Measurements from ENCODE around the gene SPG21.
A peak's percentile ranks its signal among the peaks of the same experiment; 100 is the strongest.
"Not testable (repeated sequence)": the region's sequence is repeated elsewhere in the genome, so short reads cannot be mapped to it uniquely, and the experiment has no call there.

Gene SPG21

DNA sequence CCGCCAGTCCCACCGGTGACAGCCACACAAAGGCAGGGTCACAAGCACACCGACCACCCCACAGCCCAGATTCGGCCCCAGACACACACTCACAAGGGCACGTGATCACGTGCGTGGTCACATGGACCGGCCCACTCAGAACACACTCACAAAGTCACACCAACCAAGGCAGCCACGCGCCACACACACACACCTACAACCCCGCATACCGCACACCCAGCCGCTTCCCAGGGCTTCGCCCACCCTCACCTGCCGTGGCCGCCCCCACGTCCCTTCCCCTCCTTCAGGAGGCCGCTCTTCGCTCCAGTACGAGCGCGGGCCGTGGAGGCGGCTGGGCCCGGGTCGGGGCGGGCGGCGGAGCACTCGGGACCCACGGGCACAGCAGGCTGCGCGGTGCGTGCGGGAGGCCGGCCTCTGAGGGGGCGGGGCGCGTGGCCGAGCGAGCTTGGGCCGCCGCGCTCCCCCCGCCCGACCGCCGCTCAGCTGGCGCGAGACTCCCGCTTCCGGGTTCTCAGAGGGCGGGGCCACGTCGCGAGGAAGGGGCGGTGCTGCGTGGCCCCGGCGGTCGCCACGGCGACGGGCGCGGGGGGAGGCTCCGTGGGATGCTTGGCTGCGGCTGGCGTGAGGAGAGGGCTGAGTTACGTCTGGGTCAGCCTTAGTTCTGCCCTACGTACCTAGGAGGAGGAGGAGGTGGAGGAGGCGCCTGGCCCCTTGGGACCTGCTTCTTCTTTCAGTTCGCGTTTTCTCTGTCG is at the start of gene SPG21:
TSS of gene SPG21 (minus strand) at position 499 of the 752 bp plus-strand sequence. CDS start 6,345 bp downstream, outside the sequence.
- DNase-seq, result peak; percentile 51

GRCh38 chr15:65038836-65039235 is 49.1 kb upstream of the SPG21 start:
- no peak for DNase-seq

GRCh38 chr15:65038428-65038827 is 48.7 kb upstream of the SPG21 start:
- no peak for DNase-seq

- DNase-seq, result no peak
Measured at GRCh38 chr15:65037309-65037708, 47.6 kb upstream of the SPG21 start.

DNA sequence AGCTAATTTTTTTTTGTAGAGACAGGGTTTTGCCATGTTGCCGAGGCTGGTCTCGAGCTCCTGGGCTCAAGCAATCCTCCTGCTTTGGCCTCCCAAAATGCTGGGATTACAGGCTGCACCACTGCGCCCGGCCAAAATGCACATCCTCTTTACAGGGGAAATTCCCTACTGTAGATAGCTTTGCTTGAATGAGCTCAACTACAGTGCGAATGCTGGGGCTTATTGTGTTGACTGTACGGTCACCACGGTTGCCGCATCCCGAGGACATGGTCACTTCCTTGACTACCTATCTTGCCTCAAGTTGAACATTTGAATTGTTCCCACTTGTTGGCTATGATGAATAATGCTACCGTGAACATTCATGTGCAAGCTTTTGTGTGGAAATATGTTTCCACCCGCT is 45.0 kb upstream of the SPG21 start:
- DNase-seq, result no peak

- no peak for DNase-seq
Measured at GRCh38 chr15:65033659-65034269, 44.0 kb upstream of the SPG21 start.

DNA sequence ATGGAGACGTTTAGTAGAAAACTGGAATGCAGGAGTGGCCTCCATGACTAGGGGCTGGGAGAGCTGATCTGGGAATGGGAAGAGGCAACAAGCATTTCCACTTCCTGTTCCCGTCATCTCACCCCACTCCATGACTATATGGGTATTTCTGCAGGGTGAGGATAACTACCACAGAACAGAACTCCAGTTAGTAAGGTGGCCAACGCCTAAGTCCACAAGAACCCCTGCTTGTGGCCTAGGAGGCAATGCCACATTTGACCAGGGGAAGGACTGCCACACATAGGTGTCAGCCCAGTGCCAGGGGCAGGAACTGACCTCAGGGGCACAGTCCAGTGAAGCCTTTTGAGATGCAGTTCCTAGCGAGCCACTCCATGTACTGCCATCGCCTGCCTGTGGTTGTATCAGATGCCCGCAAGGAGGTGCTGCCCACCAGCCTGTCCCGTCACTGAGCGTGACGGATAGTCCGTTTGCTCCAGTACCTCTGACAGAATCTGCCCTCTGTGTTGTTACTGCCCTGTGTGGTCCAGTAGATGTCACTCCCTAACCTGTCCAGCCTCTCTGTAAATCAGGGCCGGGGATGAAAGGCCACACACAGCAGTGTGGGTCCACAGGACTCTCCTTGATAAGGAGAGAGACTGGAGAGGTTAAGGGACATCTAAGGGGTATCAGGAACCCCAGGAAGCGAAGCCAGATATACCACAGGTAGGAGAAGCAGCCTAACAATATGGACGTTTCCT is 43.3 kb upstream of the SPG21 start:
- DNase-seq, result no peak

GRCh38 chr15:65029736-65030208 is 40.1 kb upstream of the SPG21 start:
- DNase-seq, result no peak

DNA sequence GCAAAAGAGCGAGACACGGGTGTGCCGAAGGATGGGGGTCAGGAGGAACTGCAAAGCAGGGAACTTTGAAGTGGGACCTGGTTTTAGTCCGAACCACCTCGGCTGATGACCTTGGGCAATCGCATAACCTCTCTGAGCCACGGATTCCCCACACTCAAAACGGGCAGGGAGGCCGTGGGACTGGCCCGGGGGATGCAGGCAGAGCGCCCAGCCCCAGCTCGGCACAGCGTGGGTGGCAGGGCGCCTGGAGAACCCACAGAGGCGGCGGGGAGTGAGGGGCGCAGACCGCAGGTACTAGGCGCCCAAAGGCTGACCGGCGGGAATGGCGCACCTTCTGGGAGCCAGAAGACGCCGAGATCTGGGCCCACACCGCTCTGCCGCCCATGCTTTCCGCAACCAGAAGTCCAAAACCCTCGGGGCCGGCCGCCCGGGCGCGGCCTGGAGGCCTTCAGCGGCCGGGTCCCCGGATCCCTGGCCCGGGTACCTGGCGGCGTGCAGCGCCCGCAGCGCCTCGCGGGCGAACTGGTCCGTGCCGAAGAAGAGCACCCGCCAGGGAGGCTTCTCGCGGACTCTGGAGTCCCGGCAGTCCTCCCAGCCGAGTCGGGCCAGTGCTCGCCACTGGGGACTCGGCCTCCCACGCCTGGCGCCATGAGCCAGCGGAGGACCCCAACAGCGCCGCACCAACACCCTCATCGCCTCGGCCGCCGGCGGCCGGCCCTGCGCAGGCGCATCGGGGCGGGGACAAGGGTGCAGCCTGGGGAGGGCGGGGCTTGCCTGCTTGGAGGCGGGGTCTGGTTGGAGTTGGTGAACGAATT is 39.4 kb upstream of the SPG21 start, which contains the start of gene MTFMT:
TSS of gene MTFMT (minus strand) at position 719 of the 815 bp plus-strand sequence. CDS start at position 693, 26 bp downstream.
- no peak for DNase-seq

GRCh38 chr15:65028338-65028737 is 38.6 kb upstream of the SPG21 start:
- DNase-seq, result no peak

GRCh38 chr15:65027593-65027992 is 37.9 kb upstream of the SPG21 start:
- DNase-seq, result no peak

- no peak for DNase-seq
Measured at GRCh38 chr15:65026756-65027155, 37.0 kb upstream of the SPG21 start.

GRCh38 chr15:65021488-65021887 is 31.8 kb upstream of the SPG21 start:
- DNase-seq, result no peak

- DNase-seq, result no peak
Measured at GRCh38 chr15:65020419-65020818, 30.7 kb upstream of the SPG21 start.

GRCh38 chr15:65011198-65011597 is 21.5 kb upstream of the SPG21 start:
- not testable (repeated sequence) for DNase-seq

DNA sequence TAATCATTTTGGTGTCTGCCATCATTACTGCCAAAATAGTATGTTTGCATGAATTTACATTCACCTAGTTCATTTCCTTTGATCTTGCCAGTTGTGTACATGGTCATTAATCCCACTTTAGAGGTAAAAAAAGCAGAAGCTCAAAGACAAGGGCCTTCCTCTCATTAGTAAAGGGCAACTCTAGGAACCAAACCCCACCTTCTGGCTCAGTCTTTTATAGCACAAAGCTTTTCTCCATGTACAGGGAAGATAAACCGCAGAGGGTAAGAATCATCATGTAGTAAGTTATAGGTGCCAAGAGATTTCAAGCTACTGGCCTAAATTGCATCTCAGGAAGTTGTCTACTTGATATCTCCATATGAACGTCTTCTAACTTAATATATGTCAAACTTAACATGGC is 19.3 kb upstream of the SPG21 start:
- DNase-seq, result no peak

GRCh38 chr15:65006876-65007275 is 17.2 kb upstream of the SPG21 start:
- DNase-seq, result no peak

DNA sequence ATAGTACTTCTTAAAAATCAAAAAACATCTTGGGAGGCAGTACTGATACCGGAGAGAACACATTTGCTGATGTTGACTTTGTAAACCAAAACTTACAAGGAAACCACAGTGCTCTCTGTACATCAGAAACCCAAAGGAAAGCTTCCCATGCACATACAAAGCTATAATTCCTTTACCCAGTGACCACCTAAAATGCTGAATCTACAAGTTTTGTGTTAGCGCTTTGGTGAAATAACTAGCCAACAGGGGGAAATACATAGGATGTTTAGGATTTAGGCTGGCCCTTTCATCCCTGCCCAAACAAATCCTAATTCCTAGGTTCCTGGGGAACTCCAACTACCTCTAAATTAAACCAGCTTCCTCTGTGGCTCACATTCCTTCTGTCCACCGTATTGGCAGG is 15.3 kb upstream of the SPG21 start:
- no peak for DNase-seq

DNA sequence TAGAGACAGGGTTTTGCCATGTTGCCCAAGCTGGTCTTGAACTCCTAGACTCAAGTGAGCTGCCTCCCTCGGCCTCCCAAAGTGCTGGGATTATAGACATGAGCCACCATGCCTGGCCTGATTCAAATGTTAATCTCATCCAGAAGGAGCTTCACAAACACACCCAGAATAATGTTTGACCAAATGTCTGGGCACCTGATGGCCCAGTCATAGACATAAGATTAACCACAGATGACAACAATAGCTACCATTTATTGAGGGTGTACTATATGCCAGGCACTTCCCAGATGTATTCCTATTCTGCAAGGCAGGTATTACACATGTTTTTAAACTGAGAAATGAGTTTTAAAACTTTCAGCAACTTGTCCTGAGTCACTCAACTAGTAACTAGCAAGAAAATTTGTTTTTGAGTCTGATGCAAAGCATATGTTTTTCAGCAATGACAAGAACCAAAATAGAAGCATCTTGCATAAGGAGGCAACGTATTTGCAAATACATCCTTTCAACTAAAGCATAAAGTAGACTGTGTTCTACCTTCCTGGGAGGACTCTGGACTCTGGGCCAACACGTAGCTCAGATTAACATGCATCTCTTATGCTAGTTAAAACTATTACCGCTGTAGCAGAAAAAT is 8.1 kb upstream of the SPG21 start:
- no peak for DNase-seq

DNA sequence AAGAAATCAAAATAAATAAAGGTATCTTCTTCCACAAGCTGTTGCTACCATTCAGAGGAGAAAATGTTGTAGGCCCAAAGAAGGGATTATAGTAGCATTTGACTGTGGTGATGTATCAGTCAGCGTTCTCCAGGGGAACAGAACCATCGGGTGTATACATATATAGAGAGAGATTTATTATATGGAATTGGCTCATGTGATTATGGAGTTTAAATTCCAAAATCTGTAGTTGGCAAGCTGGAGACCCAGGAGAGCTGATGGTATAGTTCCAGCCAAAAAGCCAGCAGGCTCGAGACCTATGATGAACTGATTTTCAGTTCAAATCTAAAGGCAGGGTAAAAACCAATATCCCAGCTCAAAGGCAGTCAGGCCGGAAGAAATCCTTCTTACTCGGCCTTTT is 7.4 kb upstream of the SPG21 start:
- DNase-seq, result no peak

DNA sequence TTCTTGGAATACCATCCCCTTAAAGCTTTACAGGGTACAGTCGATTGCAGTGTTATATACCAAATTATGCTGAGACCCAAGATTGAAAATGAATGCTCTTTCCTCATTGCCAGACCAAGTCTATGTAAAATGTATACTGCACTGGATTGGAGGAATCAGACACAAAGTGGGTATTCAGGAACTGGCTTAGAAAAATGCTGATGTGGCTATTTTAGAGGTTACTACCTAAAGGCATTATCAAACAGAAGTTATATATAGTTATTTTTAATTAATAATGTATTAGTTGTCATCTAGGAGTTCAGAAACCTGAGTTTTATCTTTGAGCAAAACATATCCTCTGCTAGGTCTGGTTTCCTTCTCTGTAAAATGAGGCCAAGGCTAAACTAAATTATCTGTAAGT is 3.6 kb upstream of the SPG21 start:
- DNase-seq, result no peak

DNA sequence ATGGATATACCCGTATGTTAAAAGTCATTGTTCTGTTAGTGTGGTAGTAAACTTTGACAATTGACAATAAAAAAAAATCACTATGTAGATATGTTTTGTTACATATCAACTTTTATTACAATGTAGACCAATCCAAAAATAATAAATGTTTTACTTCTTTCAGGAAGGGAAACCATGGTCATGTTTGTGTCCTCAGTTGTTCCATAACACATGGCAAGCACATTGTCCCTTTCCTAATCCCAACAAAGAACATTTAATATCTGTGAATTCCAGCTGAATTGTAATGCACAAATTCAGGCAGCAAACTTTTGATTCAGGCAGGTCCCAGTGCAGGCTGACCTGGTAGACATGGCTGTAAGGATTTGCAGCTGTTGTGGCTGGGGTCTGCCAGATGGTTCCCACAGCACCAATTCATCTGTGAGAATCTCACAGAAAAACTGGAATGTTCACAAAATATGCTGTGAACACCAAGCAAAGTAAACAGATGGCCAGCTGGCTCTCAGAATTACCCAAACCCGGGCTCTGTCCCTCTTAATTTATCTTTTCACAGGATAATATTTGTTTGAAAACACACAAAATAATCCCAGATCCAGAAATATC is 1.9 kb upstream of the SPG21 start:
- DNase-seq, result no peak

All from SIG-M5 (cell line).